ENCODE results near the gene SLC2A5. TPM values are rescaled to one million over a fixed set of nuclear protein-coding genes. Genes with fewer than 3 reads are reported as not detected.
"Not testable (repeated sequence)": the region's sequence is repeated elsewhere in the genome, so short reads cannot be mapped to it uniquely, and the experiment has no call there.

The SLC2A5 gene
- total RNA-seq, 2 experiments from 2014 or later = not detected

- H3K4me3 Mint-ChIP-seq; POLR2A ChIA-PET; H3K36me3 Mint-ChIP-seq (ENCODE audit: low read depth); H3K27me3 Mint-ChIP-seq; H3K4me1 Mint-ChIP-seq (ENCODE audit: low read depth); ATAC-seq; intact Hi-C loops (cut with micrococcal nuclease); H3K27ac Mint-ChIP-seq; H3K9me3 Mint-ChIP-seq; DNase-seq: not testable (repeated sequence)
- CTCF ChIA-PET = interaction anchor here (12.3 kb wide), 1 partner anchor 11 kb away, joined by 117 read pairs; no protein-coding TSS in a partner anchor
Measured at GRCh38 chr1:8993962-8994675, 75.3 kb downstream of the SLC2A5 start.

- DNase-seq = peak; percentile 25
- H3K27me3 Mint-ChIP-seq = no peaks in the 10 kb centered on the region
- POLR2A ChIA-PET = interaction anchor here (0.6 to 1.3 kb wide), 3 partner anchors 99 to 126 kb away, joined by 3 to 4 read pairs (median 3); partner anchors contain the start of gene ENO1
- no peaks in the 10 kb centered on the region for H3K36me3 Mint-ChIP-seq (ENCODE audit: low read depth)
- H3K4me3 Mint-ChIP-seq = no peak overlapping the region
- H3K27ac Mint-ChIP-seq = no peak overlapping the region
- intact Hi-C loops (cut with micrococcal nuclease) = no loop called here
- peaks cover 7% of the 10 kb centered on the region for H3K4me1 Mint-ChIP-seq (ENCODE audit: low read depth)
- peaks cover 2% of the 10 kb centered on the region for H3K9me3 Mint-ChIP-seq
- ATAC-seq = no peak
- peak; percentile 22 for TF ChIP-seq CTCF (IDR thresholded peaks at IDR 0.05)
- CTCF ChIA-PET = interaction anchor here (0.9 to 12.3 kb wide), 3 partner anchors 12 to 78 kb away, joined by 3 to 117 read pairs (median 8); no protein-coding TSS in a partner anchor
Measured at GRCh38 chr1:8992936-8993687, 76.3 kb downstream of the SLC2A5 start.

- Mint-ChIP-seq H3K4me1 (ENCODE audit: low read depth) (peaks cover 28% of the 10 kb centered on the region), H3K9me3 (peaks cover 2% of the 10 kb centered on the region), H3K36me3 (ENCODE audit: low read depth) (no peaks in the 10 kb centered on the region), H3K4me3 (no peak overlapping the region), H3K27me3 (no peaks in the 10 kb centered on the region), H3K27ac (peak overlapping the region; percentile 35)
- peak; percentile 55 for DNase-seq
- intact Hi-C loops (cut with micrococcal nuclease) = no loop called here
- ChIA-PET POLR2A (interaction anchor here (0.6 to 1.9 kb wide), 13 partner anchors 9 to 129 kb away, joined by 3 to 6 read pairs (median 3); no protein-coding TSS in a partner anchor), CTCF (interaction anchor here (0.8 to 12.3 kb wide), 14 partner anchors 9 to 131 kb away, joined by 3 to 142 read pairs (median 7); partner anchors contain the start of gene CA6)
- peak; percentile 32 for ATAC-seq
- TF ChIP-seq CTCF (IDR thresholded peaks at IDR 0.05) = no peak
Measured at GRCh38 chr1:8989821-8990220, 79.6 kb downstream of the SLC2A5 start.

- H3K27me3 Mint-ChIP-seq = no peaks in the 10 kb centered on the region
- ChIA-PET POLR2A (interaction anchor here (0.7 to 1.9 kb wide), 11 partner anchors 10 to 128 kb away, joined by 3 to 6 read pairs (median 4); no protein-coding TSS in a partner anchor), CTCF (interaction anchor here (0.8 to 12.3 kb wide), 18 partner anchors 10 to 130 kb away, joined by 3 to 142 read pairs (median 7); partner anchors contain the start of gene CA6)
- no peak overlapping the region for H3K4me3 Mint-ChIP-seq
- no peak overlapping the region for H3K27ac Mint-ChIP-seq
- H3K9me3 Mint-ChIP-seq = peaks cover 2% of the 10 kb centered on the region
- no peaks in the 10 kb centered on the region for H3K36me3 Mint-ChIP-seq (ENCODE audit: low read depth)
- no peak for ATAC-seq
- no peak for TF ChIP-seq CTCF (IDR thresholded peaks at IDR 0.05)
- intact Hi-C loops (cut with micrococcal nuclease) = no loop called here
- DNase-seq = no peak
- peaks cover 33% of the 10 kb centered on the region for H3K4me1 Mint-ChIP-seq (ENCODE audit: low read depth)
Measured at GRCh38 chr1:8989061-8989460, 80.4 kb downstream of the SLC2A5 start.

GRCh38 chr1:8988618-8988967, 80.8 kb downstream of the SLC2A5 start:
- TF ChIP-seq CTCF (IDR thresholded peaks at IDR 0.05) = no peak
- no peaks in the 10 kb centered on the region for H3K36me3 Mint-ChIP-seq (ENCODE audit: low read depth)
- DNase-seq = no peak
- intact Hi-C loops (cut with micrococcal nuclease) = loop anchor here (1.0 kb wide), 1 partner anchor 70 kb away; no protein-coding TSS in a partner anchor
- no peak overlapping the region for H3K4me3 Mint-ChIP-seq
- ChIA-PET POLR2A (interaction anchor here (1.0 to 1.9 kb wide), 8 partner anchors 61 to 128 kb away, joined by 3 to 10 read pairs (median 4); no protein-coding TSS in a partner anchor), CTCF (interaction anchor here (1.3 to 12.3 kb wide), 13 partner anchors 10 to 130 kb away, joined by 3 to 142 read pairs (median 11); no protein-coding TSS in a partner anchor)
- no peak overlapping the region for H3K27ac Mint-ChIP-seq
- H3K4me1 Mint-ChIP-seq (ENCODE audit: low read depth) = peaks cover 38% of the 10 kb centered on the region
- H3K9me3 Mint-ChIP-seq = peaks cover 2% of the 10 kb centered on the region
- ATAC-seq = no peak
- no peaks in the 10 kb centered on the region for H3K27me3 Mint-ChIP-seq
